GM18909 (cell line): ENCODE results near the gene LSM3.

ENCODE experiments used
- ATAC-seq: cut with Tn5 transposase; IDR thresholded peaks from one replicate; pipeline ENCODE4 v1.9.1; 2021; ENCODE audit warnings: mild to moderate bottlenecking; ENCODE audit not compliant: unreplicated experiment, poor library complexity

LSM3 gene

GRCh38 chr3:14188041-14188754, 9.6 kb downstream of the LSM3 start:
- no peak for ATAC-seq

GRCh38 chr3:14194865-14195264, 16.2 kb downstream of the LSM3 start:
- ATAC-seq, result no peak

GRCh38 chr3:14199641-14200040, 21.0 kb downstream of the LSM3 start:
- ATAC-seq, result no peak

DNA sequence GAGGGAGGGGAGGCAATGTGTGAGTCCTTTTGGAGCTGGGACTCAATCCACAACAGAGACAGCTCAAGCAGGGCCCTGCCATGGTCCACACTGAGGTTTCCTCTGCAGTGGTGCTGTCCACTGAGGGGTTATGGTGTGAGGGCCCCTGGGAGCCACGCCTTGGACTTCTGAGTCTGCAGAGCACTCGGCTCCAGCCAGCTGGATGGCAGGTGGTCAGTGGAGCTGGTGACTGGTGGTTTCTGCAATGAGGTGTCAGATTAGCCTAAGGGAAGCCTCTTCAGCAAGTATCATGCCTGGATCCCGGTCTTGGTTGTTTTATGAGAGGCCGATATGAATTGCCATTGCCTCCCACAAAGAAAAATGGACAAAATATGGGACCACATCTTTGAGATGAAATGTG, 21.7 kb downstream of the LSM3 start:
- no peak for ATAC-seq

GRCh38 chr3:14200841-14201240, 22.2 kb downstream of the LSM3 start:
- ATAC-seq, result no peak

- ATAC-seq, result no peak
Measured at GRCh38 chr3:14201940-14202684, 23.5 kb downstream of the LSM3 start.

DNA sequence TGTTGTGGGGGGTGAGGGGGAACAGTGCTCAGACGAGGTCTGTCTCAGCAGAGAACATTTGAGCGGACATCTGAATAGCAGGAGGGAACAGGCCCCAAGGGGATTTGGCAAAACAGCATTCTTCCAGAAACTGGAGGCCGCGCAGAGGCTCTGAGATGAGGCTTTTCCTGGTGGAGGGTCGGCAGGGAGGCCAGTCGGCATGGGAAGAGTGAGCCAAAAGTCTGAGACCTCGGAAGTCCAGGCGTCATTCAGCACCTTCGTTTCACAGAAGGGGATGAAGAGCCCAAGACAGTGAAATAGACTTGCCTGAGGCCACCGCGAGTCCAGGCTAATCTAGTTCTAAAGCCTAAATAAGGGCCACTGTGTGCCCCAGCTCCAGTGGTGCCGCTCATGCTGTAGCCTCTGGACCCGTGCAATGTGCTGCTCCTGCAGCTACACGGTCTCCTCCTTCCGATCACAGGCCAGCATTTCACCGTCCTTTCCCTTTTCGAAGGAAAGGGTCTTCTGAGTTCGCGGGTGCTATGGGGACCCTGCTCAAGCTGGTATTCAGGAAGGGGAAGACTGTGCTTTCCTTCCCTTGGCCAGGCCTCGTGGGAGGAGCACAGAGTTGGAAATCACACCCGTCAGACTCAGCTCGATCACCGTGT, 24.4 kb downstream of the LSM3 start:
- ATAC-seq, result no peak

GRCh38 chr3:14203521-14204079, 25.0 kb downstream of the LSM3 start:
- peak; percentile 61 for ATAC-seq

DNA sequence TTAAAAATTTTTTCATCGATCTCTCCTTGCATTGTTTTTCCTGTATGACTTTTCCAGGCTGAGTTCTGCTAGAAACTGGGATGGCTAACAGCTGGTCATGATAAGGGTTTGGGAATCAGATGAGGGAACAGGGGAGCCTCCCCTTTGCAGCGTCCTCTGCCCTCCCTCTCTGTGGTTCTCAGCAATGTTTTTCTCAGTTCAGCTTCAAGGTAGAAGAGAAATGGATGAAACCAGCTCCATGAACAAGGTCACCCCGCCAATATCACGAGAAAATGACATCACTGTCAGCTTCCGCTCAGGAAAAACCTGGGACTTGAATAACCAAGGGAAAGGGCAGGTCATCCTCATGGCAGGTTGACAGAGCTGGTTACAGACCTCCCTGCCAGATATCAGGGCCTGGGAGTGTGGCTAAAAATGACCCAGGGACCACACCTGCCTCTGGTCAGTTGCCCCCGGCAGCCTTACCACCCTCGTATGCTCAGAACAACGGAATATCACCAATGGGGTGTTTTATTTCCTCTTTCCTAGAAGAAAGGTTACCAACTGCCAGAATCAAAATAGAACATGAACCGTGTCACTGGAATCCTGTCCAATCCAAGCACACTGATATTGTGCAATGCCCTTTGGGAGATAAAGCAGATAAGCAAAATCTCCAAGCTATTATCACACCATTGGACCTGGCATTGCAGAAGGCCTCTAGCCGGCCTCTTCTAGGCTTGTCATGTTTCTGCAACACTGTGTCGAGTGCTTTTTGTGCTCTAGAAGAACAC, 26.1 kb downstream of the LSM3 start:
- ATAC-seq, result no peak

DNA sequence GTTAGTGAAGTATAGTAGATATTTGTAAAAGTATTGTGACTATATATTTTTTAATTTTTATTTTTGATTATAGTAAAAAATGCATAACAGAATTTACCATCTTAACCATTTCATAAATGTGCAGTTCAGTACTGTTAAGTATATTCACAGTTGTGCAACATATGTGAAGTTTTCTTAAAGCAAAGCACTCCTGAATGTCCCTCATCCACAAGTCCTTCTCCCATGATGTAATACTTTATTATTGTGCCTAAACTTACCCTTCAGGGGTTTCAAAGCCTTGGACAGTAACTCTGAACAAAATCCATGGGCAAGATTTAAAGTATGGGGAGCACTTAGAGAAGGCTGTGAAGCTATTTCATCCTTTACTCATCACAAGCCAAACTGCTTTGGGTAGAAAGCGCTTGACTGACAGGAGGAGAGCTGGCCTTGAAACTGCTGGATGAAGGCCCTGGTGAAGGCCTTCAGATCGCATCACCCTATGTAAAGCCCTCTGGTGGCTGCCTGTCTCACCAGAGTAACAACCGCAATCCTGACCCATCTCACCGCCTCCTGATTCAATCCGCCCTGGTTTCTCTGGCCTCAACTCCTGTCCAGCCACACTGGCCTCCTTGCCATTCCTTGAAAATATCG, 28.0 kb downstream of the LSM3 start:
- ATAC-seq, result no peak

DNA sequence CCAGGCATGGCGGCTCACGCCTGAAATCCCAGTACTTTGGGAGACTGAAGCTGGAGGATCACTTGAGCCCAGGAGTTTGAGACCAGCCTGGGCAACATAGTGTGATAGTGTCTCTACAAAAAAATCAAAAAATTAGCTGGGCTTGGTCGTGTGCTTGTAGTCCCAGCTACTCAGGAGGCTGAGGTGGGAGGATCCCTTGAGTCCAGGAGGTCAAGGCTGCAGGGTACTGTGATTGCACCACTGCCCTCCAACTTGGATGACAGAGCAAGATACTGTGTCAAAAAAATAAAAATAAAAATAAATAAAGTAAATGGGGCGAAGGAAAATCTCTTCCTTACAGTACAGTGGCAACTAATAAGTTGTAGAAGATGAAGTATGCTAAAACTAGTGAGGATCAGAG, 29.6 kb downstream of the LSM3 start:
- ATAC-seq, result no peak

- ATAC-seq, result no peak
Measured at GRCh38 chr3:14208977-14209394, 30.4 kb downstream of the LSM3 start.

- no peak for ATAC-seq
Measured at GRCh38 chr3:14209581-14210289, 31.1 kb downstream of the LSM3 start.

DNA sequence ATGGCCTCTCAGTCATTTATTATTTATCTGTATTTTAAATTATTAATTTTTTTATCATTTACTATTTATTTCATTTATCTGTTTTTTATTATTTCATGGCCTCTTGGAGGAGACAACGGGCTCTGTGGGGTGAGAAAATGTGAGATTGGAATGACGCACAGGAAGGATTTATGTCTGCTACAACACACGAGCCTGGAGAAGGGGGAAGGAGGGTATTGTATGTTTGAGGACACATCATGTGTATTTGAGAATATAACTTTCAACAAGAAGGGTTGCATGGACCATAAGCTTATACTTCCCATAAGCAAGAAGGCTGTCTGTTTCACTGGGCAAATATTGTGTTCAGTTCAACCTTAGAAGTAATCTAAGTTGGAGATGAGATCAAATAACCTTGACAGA, 31.7 kb downstream of the LSM3 start:
- no peak for ATAC-seq

DNA sequence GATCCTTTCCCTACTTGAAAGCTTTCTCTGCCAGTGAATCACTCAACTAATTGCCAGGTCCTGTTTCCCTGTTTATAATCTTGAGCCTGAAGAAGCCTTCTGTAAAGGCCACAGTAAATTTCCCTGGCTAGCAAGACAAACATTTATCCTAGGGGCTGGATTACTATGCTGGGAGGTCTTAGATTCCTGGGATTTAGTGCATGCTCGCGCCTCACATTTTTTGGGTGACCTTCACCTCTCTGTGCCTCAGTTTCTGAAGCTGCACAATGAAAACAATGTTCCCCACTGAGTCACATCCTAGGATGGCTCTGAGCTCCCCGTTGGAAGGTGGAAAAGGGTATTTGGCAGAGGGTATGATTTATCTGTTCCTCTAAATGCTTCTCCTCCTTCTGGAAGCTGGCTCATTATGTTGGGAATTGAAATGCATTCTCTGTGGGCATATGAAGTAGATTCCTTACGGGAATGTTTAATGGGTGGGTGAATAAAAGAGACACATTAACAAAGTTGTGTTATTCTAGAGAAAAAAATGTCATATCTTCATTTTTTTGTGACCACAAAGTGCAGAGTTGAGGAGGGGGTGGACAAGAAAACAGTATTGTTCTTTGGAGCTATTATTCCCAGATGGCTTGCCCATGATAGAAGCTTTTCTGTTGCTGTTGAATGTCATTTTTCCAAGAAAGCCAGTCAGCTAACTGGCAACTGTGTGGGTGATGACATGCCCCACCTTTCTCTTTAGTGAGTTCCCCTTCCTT, 32.4 kb downstream of the LSM3 start:
- no peak for ATAC-seq

- no peak for ATAC-seq
Measured at GRCh38 chr3:14211621-14212020, 33.0 kb downstream of the LSM3 start.

GRCh38 chr3:14212032-14212431, 33.4 kb downstream of the LSM3 start:
- ATAC-seq, result no peak

GRCh38 chr3:14213066-14213774, 34.6 kb downstream of the LSM3 start:
- no peak for ATAC-seq
